Measurements from ENCODE around the gene GAGE13.
"Not testable (repeated sequence)": the region's sequence is repeated elsewhere in the genome, so short reads cannot be mapped to it uniquely, and the experiment has no call there.

GRCh38 chrX:49323735-49324134 is 7.6 kb upstream of the GAGE13 start:
- TF ChIP-seq GPN1 (CRISPR knock-in tag; IDR thresholded peaks at IDR 0.05; ENCODE audit: borderline replicate concordance); RAD21 (CRISPR knock-in tag; IDR thresholded peaks at IDR 0.05); ZNF343 (CRISPR knock-in tag; IDR thresholded peaks at IDR 0.05); MAZ (IDR thresholded peaks at IDR 0.05; ENCODE audit: borderline replicate concordance, low read depth, low read length); MAZ (CRISPR knock-in tag; IDR thresholded peaks at IDR 0.05; ENCODE audit: low read depth); BRD4 (CRISPR knock-in tag; IDR thresholded peaks at IDR 0.05): not testable (repeated sequence)
- TF ChIP-seq, protein P1, sequence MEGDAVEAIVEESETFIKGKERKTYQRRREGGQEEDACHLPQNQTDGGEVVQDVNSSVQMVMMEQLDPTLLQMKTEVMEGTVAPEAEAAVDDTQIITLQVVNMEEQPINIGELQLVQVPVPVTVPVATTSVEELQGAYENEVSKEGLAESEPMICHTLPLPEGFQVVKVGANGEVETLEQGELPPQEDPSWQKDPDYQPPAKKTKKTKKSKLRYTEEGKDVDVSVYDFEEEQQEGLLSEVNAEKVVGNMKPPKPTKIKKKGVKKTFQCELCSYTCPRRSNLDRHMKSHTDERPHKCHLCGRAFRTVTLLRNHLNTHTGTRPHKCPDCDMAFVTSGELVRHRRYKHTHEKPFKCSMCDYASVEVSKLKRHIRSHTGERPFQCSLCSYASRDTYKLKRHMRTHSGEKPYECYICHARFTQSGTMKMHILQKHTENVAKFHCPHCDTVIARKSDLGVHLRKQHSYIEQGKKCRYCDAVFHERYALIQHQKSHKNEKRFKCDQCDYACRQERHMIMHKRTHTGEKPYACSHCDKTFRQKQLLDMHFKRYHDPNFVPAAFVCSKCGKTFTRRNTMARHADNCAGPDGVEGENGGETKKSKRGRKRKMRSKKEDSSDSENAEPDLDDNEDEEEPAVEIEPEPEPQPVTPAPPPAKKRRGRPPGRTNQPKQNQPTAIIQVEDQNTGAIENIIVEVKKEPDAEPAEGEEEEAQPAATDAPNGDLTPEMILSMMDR (CRISPR knock-in tag; IDR thresholded peaks at IDR 0.05) = not testable (repeated sequence)

All from HepG2 (cell line).